Measurements from ENCODE around the gene KCNQ1.

The KCNQ1 gene

DNA sequence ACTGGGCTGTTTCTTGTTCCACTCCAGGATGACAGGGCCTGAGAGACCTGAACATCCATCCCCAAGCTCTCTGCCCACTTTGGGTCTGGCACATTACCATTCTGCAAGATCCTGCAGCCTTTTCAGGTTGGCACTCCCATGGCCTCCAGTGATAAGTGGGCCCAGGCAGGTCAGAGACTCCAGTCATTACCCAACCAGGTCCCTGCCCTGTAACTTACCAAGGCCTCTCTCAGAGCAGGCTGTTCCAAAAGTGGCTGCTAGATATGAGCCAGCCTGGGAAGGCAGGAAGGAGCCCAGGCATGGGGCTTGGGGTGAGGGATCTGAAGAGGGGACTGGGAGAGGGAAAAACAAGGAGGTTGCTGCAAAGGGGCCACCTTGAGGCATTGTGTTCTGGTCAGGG lies 219.1 kb downstream of the KCNQ1 start:
- DNase-seq (ENCODE audit: low read depth in 2 of 2) = no peak

DNA sequence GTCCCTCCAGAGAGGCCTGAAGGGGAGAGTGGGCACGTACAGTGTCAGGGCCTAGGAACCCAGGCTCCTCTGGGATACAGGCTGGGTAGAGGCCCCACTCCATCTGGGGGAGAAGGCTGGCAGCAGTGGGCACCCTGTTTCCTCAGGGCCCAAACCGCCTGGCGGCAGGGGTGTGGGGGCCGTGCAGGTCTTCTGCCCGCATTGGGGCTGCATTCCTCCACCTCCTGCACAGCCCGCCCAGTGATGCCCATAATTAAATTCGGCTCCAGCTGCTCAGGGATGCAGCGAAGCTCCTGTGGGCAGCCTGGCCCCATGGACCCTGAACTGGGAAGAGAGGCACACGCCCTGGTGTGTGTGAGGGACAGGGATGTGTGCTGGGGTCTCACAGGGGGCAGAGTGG lies 219.6 kb downstream of the KCNQ1 start:
- no peak for DNase-seq (ENCODE audit: low read depth in 2 of 2)

DNA sequence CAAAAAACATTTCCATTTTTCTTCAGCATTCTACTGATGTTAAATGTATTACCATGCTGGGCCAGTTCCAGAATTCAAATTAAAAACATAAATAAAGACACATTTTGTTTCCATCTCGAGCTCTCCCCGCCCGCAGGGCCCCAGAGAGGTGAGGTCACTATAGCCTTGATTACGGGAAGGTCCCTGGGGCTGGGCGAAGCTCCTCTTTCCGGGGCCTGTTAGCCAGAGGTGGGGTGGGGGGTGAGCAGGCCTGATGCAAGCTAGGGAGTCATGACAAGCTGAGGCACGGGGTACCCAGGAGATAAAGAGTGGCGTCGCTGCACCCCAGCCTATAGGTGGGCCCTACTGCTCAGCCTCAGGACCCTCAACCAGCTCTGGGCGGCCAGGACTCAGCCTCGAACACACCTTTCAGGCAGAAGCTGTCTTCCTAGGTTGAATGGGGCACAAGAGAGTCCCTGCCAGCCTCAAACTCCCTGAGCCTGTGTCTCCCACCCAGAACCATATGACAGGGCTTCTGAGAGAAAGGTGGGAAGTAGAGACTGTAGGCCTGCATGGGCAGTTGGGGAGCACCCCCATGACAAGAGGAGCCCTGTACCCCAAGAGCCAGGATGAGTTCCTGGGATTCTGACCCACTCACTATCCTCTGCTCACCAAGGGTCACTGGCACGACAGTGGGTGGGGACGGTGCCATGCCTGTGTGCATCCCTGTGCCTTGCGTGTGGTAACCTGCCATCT lies 220.2 kb downstream of the KCNQ1 start:
- no peak for DNase-seq (ENCODE audit: low read depth in 2 of 2)

DNA sequence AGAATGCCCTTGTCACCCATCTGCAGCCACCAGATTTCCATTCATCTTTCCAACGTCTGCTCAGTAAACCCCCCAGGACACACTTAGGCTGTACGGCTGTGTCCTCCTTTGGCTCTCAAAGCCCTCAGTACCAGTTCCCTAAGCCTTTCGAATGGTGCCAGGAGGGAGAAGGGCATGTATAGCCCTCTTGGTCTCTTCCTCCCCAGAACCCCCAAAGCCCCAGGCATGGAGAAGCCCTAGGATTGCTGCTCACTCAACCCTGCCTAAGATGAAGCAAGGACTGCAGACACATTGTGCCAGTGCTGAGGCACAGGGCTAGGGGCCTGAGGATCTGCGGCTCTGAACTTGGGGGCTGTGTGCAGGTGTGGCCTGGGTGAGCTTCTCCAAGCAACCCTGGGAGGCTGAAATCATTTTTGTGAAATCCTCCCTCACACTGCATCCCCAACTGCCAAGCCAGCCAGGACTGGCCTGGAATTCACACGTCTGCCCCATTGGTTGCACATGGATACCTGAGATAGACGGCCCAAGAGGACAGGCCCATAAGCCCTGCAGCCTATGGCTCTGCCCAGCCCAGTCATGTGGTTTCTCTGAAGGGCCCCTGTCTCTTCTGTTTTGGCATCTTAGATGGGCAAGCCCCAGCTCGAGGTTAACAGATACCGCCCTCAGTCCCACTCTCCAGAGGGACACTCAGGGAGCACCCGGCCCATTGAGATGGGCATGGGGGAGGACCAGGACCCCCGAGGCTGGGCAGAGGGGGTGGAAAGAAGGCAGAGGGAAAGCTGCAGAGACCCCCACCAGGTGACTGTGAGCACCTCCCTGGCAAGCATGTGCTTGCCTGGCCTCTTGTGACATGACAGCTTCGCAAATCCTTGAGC lies 221.0 kb downstream of the KCNQ1 start:
- DNase-seq (ENCODE audit: low read depth in 2 of 2) = no peak

DNA sequence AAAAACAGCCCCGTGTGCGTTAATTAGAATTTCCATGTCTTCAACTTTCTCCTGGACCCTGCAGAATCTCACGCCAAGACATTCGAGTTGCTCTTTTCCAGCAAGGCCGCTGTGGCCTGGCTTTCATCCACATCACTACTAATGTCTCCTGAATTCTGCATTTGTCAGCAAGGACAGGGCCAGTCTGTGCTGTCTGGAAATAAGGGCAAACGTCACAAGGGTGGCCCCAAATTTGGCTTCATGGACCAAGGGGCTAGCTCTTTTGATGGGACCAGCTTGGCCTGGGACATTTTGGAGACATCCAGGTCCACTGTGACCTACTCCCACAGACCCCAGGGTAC lies 221.6 kb downstream of the KCNQ1 start:
- DNase-seq (ENCODE audit: low read depth in 2 of 2) = no peak

DNA sequence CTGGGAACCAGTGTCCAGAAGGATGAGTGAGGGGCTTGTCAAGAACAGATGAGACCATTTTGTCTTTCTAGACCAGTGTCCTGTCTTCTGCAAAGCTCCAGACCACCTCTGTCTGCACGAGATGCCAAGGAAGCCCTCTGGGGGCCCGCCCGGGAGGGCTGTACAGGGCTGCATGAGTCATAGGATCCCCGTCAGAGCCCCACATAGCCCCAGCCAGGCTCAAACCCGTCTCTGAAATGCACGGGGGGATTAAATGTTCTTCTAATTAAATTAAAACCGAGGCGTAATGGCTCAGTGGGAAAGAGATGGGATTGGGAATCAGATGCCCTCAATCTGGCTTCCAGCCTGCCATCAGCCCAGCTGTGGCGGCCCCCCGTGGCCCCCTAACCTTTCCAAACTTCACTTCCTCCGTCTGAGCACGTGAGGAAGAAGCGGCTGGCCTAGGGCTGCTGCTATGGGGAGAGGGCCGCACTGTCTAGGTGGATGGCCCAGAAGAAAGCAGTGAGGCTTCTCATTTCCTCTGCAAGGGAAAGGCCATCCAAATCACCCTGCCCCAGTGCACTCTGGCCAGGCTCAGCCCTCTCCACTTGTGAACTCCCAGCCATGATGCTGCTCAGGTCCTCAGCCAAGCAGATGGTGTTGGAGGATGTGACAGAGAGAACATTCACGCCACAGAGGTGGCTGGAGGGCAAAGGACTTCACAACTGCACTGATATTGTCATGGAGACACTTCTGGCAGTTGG lies 222.2 kb downstream of the KCNQ1 start:
- no peak for DNase-seq (ENCODE audit: low read depth in 2 of 2)

DNA sequence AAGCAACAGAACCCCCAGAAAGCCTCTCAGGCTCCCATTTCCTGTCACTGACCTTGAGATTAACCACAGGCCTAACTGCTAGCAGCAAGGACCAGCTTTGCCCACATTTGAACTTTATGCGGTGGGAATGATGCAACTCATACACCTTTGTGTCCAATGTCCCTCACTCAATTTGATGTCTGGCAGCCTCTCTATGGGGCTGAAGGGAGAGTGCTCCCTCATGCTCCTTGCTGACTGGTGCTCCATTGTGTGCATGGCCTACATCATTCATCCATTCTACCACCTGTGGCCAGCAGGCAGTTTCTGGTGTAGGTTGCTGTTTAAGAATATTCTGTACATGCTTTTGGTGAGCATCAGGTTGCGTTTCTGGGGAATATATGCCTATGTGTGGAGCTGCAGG lies 223.1 kb downstream of the KCNQ1 start:
- DNase-seq (ENCODE audit: low read depth in 2 of 2) = no peak

DNA sequence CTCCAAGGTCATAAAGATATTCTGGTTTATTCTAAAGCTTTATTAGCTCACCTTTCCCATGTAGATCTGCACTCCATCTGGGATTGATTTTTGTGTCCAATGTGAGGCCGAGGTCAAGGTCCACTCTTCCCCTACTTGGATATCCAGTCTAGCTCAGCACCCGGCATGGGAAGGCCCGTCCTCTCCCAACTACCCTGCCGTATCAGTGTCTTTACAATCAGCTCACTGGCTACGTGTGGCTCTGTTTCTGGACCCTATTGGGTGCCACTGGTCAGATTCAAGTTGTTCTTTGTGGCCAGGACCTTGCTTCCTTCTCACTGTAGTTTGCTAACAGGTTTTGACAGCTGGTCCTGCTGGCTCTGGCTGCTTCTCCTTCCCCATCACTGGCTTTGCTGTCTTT lies 224.1 kb downstream of the KCNQ1 start:
- no peak for DNase-seq (ENCODE audit: low read depth in 2 of 2)

DNA sequence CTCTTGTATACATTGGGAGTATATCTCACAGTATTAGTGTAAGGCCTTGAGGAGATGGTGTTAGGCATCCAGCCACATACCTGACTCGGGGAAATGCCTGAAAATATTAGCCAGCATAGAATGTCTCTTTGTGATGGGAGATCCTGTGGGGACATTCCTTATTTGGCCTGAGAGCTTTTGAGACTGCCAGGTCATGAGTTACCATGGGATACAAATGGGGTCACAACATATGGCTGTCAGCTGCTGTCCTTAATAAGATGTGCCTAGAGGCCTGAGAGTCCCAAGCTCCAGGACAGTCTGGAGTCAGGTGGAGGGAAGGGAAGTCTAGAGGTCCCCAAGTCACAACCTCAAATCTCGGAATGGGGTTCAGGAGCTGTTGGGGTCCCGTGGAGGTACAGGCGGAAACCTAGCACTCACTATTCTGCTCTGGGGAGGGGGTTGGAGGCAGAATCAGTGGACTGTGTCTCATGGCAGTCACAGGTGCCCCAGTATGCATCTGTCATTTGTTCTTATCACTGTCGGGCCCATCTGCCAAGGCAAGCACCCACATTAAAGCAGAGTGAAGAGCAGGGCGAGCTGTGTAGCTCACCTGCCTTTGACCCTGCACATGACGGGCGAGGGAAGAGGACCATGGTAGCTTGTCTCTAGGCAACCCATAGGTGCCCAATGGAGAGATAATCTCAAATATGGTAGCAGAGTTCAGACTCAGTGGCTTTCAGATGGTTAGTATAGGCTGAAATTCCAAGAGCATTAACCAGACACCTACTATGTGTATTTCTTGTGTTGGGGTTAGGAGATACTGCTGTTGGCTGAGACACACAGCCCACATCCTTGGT lies 225.0 kb downstream of the KCNQ1 start:
- no peak for DNase-seq (ENCODE audit: low read depth in 2 of 2)

DNA sequence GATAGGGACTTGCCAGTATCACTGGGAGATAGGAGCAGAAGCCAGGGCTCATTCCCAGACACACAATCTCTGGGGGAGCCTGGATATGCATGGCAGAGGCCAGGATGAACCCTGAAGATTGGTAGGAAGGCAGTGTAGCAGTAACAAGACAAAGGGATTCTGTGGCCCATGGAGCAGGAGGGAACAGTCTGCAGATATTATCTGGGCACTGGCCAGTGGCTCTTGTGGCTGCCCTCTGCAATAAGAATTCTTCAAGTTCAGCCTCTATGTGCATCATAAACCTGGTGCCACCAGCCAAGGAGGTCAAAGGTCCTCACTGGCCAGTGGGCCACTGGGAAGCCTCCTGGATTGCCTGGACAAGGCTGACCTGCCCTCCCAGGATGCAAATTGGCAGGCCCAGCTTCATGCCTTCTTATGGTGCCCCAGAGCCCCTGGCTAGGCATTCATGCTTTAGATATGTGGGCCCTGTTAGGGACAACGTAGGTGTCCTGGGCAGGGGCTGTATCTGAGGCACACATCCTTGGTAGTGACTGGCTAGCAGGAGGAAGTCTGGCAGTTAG lies 225.8 kb downstream of the KCNQ1 start:
- DNase-seq (ENCODE audit: low read depth in 2 of 2) = no peak

DNA sequence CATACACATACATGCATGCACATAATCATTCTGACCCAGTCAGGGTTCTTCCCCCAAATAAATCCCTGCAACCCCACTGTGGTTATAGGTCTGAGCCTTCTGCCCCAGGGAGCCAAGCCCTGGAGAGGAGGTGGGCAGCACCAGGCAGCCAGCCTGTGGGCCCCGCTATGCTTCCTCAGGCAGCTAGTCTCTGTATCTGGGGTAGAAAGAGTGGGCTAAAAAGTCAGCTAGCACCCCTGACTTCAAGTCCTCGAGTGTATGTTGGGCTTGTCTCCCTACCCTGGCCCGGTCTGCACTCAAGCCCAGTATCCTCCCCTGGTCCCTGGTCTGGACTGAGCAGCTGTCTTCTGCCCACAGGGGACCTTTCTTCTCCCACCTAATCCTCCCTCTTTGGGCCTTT lies 226.9 kb downstream of the KCNQ1 start:
- DNase-seq (ENCODE audit: low read depth in 2 of 2) = no peak

DNA sequence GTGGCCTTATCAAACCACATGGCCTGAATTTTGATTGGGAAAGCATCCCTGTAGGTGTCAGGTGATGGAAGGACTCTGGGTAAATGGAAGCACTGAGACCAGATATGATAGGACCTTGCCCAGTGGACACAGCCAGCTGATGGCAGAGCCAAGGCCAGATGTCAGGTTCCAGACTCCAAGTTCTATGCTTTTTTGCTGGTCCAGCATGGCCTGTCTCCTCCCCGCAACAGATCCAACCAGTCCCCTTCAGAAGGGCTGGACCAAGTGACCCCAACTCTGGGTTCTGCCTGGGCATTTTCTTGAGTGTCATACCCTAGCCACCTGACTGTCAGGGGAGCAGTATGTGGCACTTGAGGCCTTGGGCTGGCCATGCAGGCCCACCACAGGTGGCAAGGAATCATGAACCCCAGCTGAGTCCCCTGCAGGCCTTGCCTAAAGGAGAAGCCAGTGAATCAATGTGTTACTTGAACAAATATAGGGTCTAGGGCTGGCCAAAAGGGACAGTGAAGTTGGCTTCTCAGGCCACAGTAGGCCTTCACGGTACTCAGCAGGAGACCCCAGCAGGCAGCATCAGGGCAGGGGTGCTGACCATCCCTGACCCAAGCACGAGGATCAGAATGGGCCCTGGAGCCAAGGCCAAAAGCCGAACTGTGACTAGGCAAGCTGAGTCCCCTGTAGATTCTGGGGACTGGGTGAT lies 227.9 kb downstream of the KCNQ1 start:
- no peak for DNase-seq (ENCODE audit: low read depth in 2 of 2)

DNA sequence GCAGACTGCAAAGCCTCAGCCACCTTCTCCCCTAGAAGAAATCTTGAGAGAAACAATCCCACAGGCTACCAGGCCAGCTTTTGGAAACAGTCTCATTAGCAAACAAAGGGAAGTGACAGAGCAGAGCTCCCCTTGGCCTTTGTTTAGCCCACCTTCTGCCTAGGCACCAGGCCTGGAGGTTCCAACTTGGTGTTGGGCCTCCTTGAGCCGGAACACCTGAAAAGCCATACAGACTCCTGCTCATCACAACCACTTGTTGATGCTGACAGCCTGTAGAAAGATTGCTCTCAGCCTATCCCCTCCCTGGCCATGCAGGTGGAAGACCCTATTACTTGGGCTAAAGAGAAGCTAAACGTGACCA lies 228.4 kb downstream of the KCNQ1 start:
- DNase-seq (ENCODE audit: low read depth in 2 of 2) = no peak

DNA sequence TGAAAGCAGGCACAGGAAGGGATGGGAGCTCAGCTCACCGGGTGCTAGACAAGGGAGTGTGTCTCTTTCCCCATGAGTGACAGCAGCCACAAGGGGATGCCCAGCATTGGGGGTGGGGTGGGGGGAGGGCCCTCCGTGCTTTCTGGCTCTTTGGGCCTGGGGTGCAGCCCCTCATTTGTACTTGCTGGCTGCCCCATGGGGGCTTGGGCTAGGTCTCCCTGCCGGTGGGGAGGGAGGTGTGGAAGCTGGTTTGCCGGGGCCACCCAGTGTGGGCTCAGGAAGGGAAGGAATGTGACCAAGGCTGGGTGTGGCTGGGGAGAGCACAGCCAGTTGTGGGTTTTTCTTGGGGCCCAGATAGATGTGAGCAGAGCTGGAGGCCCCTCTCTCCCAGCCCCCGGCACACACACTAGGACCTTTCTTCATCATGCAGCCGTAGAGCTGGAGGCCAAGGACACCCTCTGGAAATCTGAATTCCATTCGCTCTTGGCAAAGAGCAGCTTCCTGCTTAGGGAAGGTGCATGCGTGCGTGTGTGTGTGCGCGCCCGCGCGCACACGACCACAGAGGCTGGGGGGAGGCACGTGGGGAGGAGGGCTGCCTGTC lies 229.2 kb downstream of the KCNQ1 start:
- no peak for DNase-seq (ENCODE audit: low read depth in 2 of 2)

DNA sequence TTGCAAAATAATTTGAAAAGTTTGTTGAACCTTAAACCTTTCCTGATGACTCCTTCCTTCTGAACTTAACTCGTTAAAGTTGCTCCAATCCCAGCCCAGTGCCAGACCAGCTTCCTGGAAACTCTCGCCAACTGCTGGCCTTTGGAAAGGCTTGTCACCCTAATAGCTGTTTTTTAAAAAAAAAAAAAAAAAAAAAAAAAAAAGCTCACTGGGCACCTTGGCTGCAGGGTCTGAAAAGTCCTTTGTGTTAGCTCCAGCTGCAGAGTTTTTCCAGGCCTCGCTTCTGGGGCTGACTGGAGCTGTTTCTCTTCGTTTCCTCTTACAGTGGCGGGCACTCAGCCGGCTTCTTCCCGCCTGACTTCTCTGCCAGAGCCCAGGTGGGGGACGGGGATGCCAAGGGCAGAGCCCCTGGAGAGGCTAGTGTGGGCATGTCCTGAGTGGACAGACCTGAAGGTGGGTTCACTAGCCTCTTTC lies 229.9 kb downstream of the KCNQ1 start:
- no peak for DNase-seq (ENCODE audit: low read depth in 2 of 2)

DNA sequence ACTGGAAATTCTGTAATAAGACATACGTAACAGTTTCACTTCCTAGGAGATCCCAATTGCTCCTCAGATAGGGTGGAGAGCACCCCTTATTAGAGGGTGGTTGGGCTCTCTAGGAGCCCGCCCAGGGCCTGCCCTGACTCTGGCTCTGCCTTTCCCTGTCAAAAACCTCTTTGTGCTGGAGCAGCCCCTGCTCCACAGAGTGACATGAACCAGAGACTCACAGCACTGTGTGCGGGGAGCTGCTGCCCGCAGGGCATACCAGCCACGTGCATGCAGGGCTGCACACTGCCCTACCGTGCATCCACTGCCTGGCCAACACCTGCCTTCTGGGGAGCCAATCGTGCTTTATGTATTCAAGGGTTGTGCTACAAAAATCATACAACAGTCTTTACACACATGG lies 230.7 kb downstream of the KCNQ1 start:
- DNase-seq (ENCODE audit: low read depth in 2 of 2) = no peak

DNA sequence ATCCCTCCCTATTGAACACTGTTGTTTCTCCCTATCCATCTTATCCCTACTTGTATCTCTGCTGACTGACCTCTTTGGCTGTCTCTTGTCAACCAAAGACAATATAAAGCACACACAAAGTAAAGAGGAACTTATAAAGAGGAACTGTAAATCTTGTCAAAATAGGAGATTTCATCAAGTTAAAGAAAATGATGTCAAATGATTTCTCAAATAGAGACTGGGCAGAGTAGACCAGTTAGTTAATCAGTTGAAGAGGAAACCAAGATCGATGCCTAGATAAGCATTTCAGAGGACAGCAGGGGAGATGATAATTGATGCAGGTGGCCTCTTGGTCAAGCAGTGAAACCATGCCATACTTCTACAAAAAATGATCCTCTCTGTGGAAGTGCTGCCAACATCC lies 232.3 kb downstream of the KCNQ1 start:
- DNase-seq (ENCODE audit: low read depth in 2 of 2) = no peak

DNA sequence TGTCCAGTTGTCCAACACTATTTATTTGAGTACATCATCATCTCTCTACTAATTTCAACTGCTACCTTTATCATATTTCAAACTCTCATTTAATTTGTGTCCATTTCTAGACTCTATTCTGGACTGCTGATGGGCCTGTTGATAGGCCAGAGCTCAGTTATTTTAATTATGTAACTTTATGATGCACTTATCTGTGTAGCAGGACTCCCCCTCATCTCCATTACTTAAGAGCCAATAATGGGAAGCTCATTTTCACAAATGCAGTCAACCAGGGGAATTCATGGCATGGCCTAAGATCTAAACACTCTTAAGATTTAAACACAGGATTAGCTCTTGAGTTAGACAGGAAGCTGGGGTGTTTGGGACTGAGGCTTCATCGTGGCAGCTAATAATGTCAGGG lies 233.6 kb downstream of the KCNQ1 start:
- no peak for DNase-seq (ENCODE audit: low read depth in 2 of 2)

DNA sequence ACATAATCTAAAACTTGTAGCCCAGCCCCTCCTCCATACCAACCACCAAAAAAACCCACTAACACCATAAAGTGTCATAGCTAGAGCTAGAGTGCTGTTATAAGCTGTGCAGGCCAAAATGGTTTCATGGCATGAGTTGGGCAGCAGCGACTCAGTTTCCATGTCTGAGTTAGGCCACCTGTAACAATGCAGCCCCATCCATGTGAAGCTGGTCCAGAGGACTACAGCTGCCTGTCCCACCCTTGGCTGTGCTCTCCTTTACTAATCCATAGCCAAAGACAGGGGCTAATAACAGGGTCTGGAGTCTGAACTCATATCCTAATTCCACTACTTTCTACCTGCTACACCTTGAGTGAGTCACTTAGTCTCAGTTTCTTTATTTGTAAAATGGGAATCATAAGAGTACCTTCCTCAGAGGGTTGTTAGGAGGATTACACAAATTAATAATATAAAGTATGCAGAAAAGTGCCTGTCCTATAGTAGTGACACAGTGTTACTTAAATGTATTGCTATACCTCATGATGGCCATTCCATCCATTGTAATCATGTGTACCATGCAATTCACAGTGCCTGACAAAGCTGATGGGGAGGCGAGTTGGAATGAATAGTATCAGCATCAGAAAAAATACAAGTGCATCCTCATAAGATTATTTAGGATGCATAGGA lies 234.3 kb downstream of the KCNQ1 start:
- no peak for DNase-seq (ENCODE audit: low read depth in 2 of 2)

Data from stimulated activated CD4-positive, alpha-beta T cell treated with anti-CD3 and anti-CD28 coated beads, Interleukin-12 subunit alpha, Interleukin-12 subunit beta, amount 100 ng/mL, for 24 hours (primary cell).